Liver (tissue), 3 donors: ENCODE data around the gene TMED6.

Source experiments
- CTCF ChIP-seq: fragments of 150-350 bp; IDR thresholded peaks from 2 replicates; pipeline ENCODE4 v1.5.1; 2017; ENCODE audit warnings: improper control_type of control experiment, low read depth, low read length; ENCODE audit not compliant: missing input control
- EGR1 ChIP-seq, 2 donors: IDR thresholded peaks; 2 replicates each; pipeline ENCODE4 v1.6.1; 2016 to 2018; ENCODE audit warnings: antibody characterized with exemption in 2 of 2, low read depth in 2 of 2
- FOXA1 ChIP-seq: IDR thresholded peaks from 2 replicates; pipeline ENCODE4 v1.6.1; 2016; ENCODE audit warnings: antibody characterized with exemption
- HNF4A ChIP-seq, 2 donors: conservative IDR thresholded peaks; 2 replicates each; pipeline ENCODE4 v1.6.1; 2016; ENCODE audit warnings: antibody characterized with exemption in 2 of 2, mild to moderate bottlenecking in 2 of 2
- JUND ChIP-seq, 2 donors: IDR thresholded peaks; 2 replicates each; pipeline ENCODE4 v1.6.1; 2016; ENCODE audit warnings: antibody characterized with exemption in 2 of 2
- REST ChIP-seq: IDR thresholded peaks from 2 replicates; pipeline ENCODE4 v1.6.1; 2016; ENCODE audit warnings: antibody characterized with exemption, mild to moderate bottlenecking
- RXRA ChIP-seq, 2 donors: IDR thresholded peaks; 2 replicates each; pipeline ENCODE4 v1.6.1; 2017 to 2018; ENCODE audit warnings: antibody characterized with exemption in 2 of 2, mild to moderate bottlenecking in 1 of 2
- TAF1 ChIP-seq: conservative IDR thresholded peaks from 2 replicates; pipeline ENCODE4 v1.6.1; 2016; ENCODE audit warnings: antibody characterized with exemption, mild to moderate bottlenecking
- ZBTB33 ChIP-seq: IDR thresholded peaks from 2 replicates; pipeline ENCODE4 v1.6.1; 2016; ENCODE audit warnings: antibody characterized with exemption
- TF ChIP-seq, protein P1 (sequence below): IDR thresholded peaks from 2 replicates; pipeline ENCODE4 v1.6.1; 2016; ENCODE audit warnings: antibody characterized with exemption
- donor health status: healthy.
- donor health status: healthy.

DNA sequence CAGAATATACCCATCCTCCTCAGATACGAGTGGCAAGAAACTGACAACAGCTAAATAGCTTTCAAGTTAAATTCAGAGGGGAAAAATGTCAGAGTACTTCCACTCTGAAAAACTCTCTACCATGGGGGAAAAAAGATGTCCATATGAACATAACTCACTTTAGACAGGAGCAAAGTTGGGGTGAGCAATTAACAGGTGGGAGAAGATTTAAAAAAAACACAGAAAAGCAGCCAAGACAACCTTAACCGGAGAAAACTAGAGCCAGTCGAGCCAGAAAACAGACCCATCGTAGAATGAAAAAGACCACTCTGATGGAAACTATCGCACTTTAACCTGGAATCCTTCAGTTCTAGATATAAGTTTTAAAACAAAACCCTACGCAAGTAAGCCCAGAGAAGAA, 33.4 kb upstream of the TMED6 start:
- TF ChIP-seq ZBTB33 (no peak), CTCF (no peak), HNF4A (conservative IDR thresholded peaks at IDR 0.05) (no peak), EGR1 (IDR thresholded peaks at IDR 0.05; ENCODE audit: low read depth in 2 of 2) (no peak), TAF1 (no peak), RXRA (IDR thresholded peaks at IDR 0.05) (no peak), JUND (IDR thresholded peaks at IDR 0.05) (no peak), FOXA1 (no peak), REST (no peak)
- TF ChIP-seq, protein P1, sequence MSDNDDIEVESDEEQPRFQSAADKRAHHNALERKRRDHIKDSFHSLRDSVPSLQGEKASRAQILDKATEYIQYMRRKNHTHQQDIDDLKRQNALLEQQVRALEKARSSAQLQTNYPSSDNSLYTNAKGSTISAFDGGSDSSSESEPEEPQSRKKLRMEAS: no peak
